GM19099 (cell line): ENCODE measurements around the gene TCFL5.

Experiments used
- POLR2A ChIP-seq: IDR thresholded peaks from 3 replicates; pipeline ENCODE4 v1.6.1; 2011; ENCODE audit warnings: low read depth; ENCODE audit not compliant: insufficient read length; ENCODE audit errors: extremely low read depth

Gene TCFL5

GRCh38 chr20:62888406-62888805 is 26.8 kb upstream of the TCFL5 start:
- TF ChIP-seq POLR2A: no peak

- no peak for TF ChIP-seq POLR2A
Observed at GRCh38 chr20:62887860-62888239, 26.2 kb upstream of the TCFL5 start.

GRCh38 chr20:62887152-62887859 is 25.7 kb upstream of the TCFL5 start:
- no peak for TF ChIP-seq POLR2A

GRCh38 chr20:62886709-62887058 is 25.1 kb upstream of the TCFL5 start:
- no peak for TF ChIP-seq POLR2A

DNA sequence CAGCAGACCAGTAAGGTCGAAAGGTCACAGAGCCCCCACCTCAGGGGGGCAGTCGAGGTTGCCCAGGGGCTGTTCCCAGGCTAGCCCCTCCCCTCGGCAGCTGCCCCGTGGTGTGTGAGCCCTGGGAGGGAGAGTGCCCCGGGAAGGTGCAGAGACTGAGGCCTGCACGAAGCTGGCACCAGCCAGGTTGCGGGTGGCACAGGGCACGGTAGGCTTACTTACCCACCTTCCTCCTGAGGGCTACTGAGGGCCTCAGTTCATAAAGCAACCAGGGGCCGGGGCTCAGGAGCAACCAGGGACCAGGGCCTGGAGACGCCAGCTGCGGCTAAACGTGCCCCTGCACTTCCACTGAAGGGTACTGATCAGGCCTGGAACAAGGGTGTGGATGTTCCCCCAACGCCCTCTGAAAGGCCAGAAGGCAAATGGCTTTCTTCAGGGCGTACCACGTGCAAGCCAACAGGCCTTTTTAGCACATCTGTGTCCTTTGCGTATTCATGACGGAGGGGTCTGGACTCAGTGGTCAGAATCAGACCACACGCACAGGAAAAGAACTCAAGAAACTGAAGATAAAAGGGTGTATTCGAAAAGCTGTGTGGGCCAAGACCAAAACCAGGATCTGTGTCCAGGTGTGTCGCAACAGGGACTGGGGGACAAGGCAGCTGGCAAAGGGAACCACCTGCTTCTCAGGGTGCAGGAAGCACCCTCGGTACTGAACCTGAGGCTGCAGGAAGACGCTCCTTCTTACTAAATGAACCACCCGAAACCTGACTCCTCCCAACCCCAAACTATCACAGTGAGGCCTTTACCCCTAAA is 24.5 kb upstream of the TCFL5 start:
- TF ChIP-seq POLR2A: no peak

GRCh38 chr20:62885046-62885895 is 23.6 kb upstream of the TCFL5 start:
- TF ChIP-seq POLR2A: no peak

DNA sequence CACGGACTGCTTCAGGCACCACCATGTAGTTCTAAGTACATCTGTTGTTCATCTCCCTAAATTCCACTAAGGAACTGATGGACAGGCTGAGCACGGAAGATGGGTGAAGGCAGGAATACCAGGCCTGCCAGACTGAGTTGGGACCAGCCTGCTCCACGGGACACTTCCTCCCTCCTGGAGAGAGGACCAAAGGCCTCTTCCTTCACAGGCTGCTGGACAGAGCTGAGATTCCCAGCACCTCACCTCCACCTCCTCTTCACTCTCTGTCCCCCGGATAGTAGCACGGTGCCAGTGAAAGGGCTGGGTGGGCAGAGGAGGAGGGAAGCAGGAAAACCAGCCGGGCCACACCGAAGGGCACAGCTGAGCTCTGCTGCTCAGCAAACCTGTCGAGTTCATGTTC is 22.9 kb upstream of the TCFL5 start:
- no peak for TF ChIP-seq POLR2A

- no peak for TF ChIP-seq POLR2A
Observed at GRCh38 chr20:62882426-62882825, 20.8 kb upstream of the TCFL5 start.

GRCh38 chr20:62881662-62882395 is 20.2 kb upstream of the TCFL5 start:
- no peak for TF ChIP-seq POLR2A

DNA sequence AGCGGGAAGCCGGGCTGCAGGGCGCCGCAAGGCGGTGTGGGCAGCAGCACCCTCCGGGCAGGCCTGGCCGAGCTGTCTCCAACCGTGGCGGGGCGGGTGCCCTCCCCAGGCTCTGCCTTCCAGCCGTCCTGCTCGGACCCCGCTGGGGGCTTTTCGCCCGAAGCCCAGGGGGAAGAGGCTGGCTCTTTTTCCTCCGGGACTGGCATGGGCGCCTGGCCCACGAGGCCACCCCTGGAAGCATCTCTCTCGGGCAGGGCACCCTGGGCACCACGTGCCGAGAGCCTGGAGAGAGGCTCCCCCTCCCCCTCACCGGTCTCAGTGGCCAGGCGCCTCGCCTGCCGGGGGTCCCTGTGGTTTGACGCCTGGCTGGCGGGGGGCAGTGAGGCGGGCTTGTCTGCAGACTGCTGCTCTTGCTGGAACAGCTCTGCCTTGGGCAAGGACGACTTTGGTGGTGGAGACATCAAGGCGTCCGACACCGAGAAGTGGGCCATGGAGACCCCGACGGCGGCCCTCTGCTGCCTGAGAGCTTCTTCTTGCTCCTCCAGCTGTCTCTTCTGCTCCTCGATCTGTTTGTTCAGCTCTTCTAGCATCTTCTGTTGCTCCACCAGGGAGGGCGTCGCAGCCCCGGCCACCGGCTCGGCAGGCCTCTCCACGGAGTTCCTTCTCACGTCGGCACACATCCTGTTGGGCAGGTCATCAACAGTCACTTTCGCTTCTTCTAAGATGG is 19.5 kb upstream of the TCFL5 start:
- TF ChIP-seq POLR2A: no peak

DNA sequence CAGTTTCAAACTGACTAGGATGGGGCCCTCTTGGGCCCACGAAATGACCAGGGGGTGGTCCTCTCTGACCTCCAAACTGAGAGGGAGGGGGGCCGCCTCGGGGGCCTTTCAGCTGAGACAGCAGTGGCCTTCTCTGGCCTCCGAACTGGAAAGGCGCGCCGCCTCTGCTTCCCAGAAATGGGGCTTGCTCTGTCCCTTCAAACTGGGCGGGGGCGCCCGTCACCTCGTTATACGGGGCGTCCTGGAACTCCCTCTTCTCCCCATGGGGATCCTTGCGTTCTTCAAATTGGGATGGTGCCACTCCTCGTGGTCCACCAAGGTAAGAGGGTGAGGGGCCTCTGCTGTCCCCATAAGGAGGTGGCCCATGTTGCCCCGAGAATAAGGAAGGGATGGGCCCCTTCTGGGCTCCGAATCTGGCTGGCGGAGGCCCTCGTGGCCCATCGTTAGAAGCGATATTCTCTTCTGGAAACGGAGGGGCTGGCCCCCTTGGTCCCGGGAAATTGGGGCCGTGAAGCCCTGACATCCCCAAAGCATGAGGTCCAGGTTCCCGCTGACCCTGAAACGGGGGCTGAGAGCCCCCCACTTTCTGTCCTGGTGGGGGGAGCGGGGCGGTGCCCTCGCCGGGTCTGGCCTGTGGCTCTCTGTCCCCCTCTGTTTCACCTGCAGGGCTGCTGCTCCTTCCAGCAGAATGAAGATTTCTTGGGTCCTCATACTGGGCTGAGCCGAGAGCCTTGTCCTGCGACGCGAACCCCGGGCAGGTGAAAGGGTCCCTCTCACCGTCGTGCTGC is 18.7 kb upstream of the TCFL5 start:
- TF ChIP-seq POLR2A: no peak

- TF ChIP-seq POLR2A: no peak
Observed at GRCh38 chr20:62879275-62880146, 17.9 kb upstream of the TCFL5 start.

- no peak for TF ChIP-seq POLR2A
Observed at GRCh38 chr20:62878244-62879038, 16.8 kb upstream of the TCFL5 start.
